GM06990 (cell line): Measurements from ENCODE around the gene SLC25A23.
"Not testable (repeated sequence)": the region's sequence is repeated elsewhere in the genome, so short reads cannot be mapped to it uniquely, and the experiment has no call there.

Experiments
- DNase-seq: peaks from one replicate; pipeline ENCODE4 v3.0.0-alpha.2; 2011; ENCODE audit not compliant: insufficient read length; ENCODE audit errors: extremely low read depth
- H3K27me3 ChIP-seq: replicated peaks from 2 replicates; pipeline ENCODE4 v1.6.0; 2011; ENCODE audit warnings: low read length; ENCODE audit not compliant: control insufficient read depth, insufficient read depth
- H3K36me3 ChIP-seq: 2 replicates; pipeline ENCODE4 v1.5.1; 2011; ENCODE audit warnings: low read length; ENCODE audit not compliant: control insufficient read depth, insufficient read depth
- H3K4me3 ChIP-seq: replicated peaks from 2 replicates; pipeline ENCODE4 v1.5.1; 2011; ENCODE audit warnings: low read depth, mild to moderate bottlenecking, control low read depth, low read length
- CTCF ChIP-seq: IDR thresholded peaks from 2 replicates; pipeline ENCODE4 v1.5.1; 2011; ENCODE audit warnings: low read length, control low read depth, mild to moderate bottlenecking, inconsistent platforms; ENCODE audit not compliant: insufficient read depth, poor library complexity, severe bottlenecking

The SLC25A23 gene

DNA sequence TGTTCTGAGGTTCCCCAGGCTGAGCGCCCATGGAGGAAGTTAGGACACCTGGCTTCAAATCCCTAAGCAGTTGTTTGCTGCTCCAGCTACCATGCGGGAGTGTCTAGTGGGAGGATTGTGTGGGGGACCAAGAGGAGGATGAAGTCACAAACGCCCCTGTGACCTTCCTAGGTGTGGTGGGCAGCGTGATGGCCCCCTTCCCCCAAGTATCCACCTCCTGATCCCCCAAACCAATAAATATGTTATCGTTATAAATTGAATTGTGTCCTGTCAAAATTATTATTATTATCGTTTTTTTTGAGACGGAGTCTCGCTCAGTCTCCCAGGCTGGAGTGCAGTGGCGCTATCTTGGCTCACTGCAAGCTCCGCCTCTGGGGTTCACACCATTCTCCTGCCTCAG is 25.9 kb downstream of the SLC25A23 start, which contains the start of gene SLC25A41:
TSS of gene SLC25A41 (minus strand) at position 101 of the 400 bp plus-strand sequence. CDS start at position 31, 70 bp downstream.
- no peak for TF ChIP-seq CTCF
- H3K27me3 ChIP-seq, result no peaks in the 10 kb centered on the region

GRCh38 chr19:6433165-6433564 is 26.4 kb downstream of the SLC25A23 start:
- TF ChIP-seq CTCF, result no peak

More for the DNA sequence above, 25.9 kb downstream of the SLC25A23 start, which contains the start of gene SLC25A41:
- Histone ChIP-seq H3K36me3 (no peaks in the 10 kb centered on the region), H3K4me3 (no peak within 1 kb of the TSS)
- DNase-seq, result no peak

DNA sequence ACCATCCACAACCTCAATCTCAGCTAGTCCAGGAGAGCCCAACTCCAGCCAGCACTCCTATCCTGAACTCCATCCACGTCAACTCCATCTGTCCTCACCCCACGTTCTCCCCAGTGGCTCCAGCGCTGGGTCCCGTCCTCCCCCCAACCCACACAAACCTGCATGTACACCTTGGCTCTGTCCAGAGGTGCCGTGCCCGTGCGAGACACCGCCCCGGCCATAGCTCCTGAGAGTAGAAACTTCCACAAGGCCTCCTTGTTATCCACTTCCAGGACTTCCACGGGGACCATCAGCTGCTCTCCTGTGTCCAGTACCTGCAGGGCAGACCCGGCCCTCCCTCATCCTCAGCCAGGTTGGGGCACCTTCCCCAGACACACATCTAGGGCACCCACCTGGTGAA is 27.7 kb downstream of the SLC25A23 start:
- Histone ChIP-seq H3K4me3 (no peak overlapping the region), H3K36me3 (no peaks in the 10 kb centered on the region), H3K27me3 (no peaks in the 10 kb centered on the region)
- DNase-seq, result no peak
- no peak for TF ChIP-seq CTCF

More at GRCh38 chr19:6433165-6433564, 26.4 kb downstream of the SLC25A23 start:
- no peak overlapping the region for H3K4me3 ChIP-seq
- no peak for DNase-seq
- no peaks in the 10 kb centered on the region for H3K36me3 ChIP-seq
- no peaks in the 10 kb centered on the region for H3K27me3 ChIP-seq

DNA sequence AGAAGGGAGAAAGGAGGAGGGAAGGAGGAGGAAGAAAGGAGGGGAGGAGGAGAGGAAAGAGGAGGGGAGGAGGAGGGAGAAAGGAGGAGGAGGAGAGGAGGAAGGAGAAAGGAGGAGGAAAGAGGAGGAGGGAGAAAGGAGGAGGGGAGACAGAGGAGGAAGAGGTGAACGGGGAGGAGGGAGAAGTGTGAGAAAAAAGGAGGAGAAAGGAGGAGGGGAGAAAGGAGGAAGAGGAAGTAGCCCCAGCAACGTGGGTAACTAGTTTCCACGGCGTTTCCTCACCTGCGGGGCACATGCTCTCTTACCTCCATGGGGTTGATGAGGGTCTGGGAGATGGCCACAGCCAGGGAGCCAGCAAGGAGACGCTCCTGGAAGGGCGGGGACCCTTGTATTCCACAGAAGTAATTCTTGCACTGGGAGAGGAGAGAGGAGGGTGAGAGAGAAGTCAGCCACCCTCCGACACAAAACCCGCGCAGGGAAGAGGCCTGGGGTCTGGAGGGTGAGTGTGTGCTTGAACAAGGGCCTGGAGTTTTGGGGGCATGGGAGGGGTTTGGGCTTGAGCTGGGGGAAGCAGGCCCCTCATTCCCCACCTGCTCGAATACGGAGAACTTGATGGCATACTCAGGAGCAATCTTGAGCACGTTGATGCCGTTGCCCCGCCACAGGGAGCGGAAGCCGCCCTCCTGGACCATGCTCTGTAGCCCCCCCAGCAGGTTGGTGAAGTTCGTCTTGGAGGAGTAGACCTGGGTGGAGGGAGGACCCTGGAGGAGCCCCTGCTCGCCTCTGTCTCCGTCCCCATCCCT is 30.0 kb downstream of the SLC25A23 start:
- no peak for TF ChIP-seq CTCF
- no peak for DNase-seq
- H3K27me3 ChIP-seq, result no peaks in the 10 kb centered on the region
- H3K4me3 ChIP-seq, result no peak overlapping the region
- H3K36me3 ChIP-seq, result no peaks in the 10 kb centered on the region

GRCh38 chr19:6428692-6429418 is 30.7 kb downstream of the SLC25A23 start:
- not testable (repeated sequence) for H3K36me3 ChIP-seq, DNase-seq, H3K4me3 ChIP-seq, H3K27me3 ChIP-seq

GRCh38 chr19:6427131-6427530 is 32.5 kb downstream of the SLC25A23 start:
- no peak for DNase-seq
- H3K36me3 ChIP-seq, result no peaks in the 10 kb centered on the region; the same call in none of the 2 replicates
- no peak for TF ChIP-seq CTCF
- no peaks in the 10 kb centered on the region for H3K27me3 ChIP-seq
- H3K4me3 ChIP-seq, result no peak overlapping the region
